GM19372 (cell line): Measurements from ENCODE around the gene PHF21A.

ENCODE experiments used
- ATAC-seq: cut with Tn5 transposase; IDR thresholded peaks from one replicate; pipeline ENCODE4 v1.9.1; 2021; ENCODE audit warnings: mild to moderate bottlenecking, low read depth, moderate library complexity; ENCODE audit not compliant: unreplicated experiment

The PHF21A gene

GRCh38 chr11:46121301-46121723 is at the start of gene PHF21A:
Gene PHF21A (minus strand): TSS chr11:46121454. CDS start chr11:46084219, 37,235 bp downstream.
- ATAC-seq = peak; percentile 46

- no peak for ATAC-seq
These were observed 49.5 kb upstream of the PHF21A start for GRCh38 chr11:46170797-46171196.

- ATAC-seq = no peak
These were observed 41.4 kb upstream of the PHF21A start for GRCh38 chr11:46162700-46163099.

GRCh38 chr11:46161201-46161600 is 39.9 kb upstream of the PHF21A start:
- ATAC-seq = no peak

- no peak for ATAC-seq
These were observed 38.8 kb upstream of the PHF21A start for GRCh38 chr11:46160100-46160499.

GRCh38 chr11:46159680-46160079 is 38.4 kb upstream of the PHF21A start:
- ATAC-seq = no peak

GRCh38 chr11:46149826-46150225 is 28.6 kb upstream of the PHF21A start:
- no peak for ATAC-seq

GRCh38 chr11:46149342-46149741 is 28.1 kb upstream of the PHF21A start:
- no peak for ATAC-seq

- ATAC-seq = no peak
These were observed 23.5 kb upstream of the PHF21A start for GRCh38 chr11:46144741-46145140.

GRCh38 chr11:46143049-46143806 is 22.0 kb upstream of the PHF21A start:
- no peak for ATAC-seq

- ATAC-seq = no peak
These were observed 21.3 kb upstream of the PHF21A start for GRCh38 chr11:46142561-46142960.

GRCh38 chr11:46141597-46141996 is 20.3 kb upstream of the PHF21A start:
- ATAC-seq = no peak

- no peak for ATAC-seq
These were observed 13.3 kb upstream of the PHF21A start for GRCh38 chr11:46134540-46134939.

GRCh38 chr11:46134061-46134460 is 12.8 kb upstream of the PHF21A start:
- ATAC-seq = no peak

- no peak for ATAC-seq
These were observed 11.9 kb upstream of the PHF21A start for GRCh38 chr11:46133119-46133518.

- ATAC-seq = no peak
These were observed 9.2 kb upstream of the PHF21A start for GRCh38 chr11:46130286-46130940.

GRCh38 chr11:46129133-46129532 is 7.9 kb upstream of the PHF21A start:
- no peak for ATAC-seq

GRCh38 chr11:46127150-46127638 is 5.9 kb upstream of the PHF21A start:
- peak; percentile 74 for ATAC-seq

GRCh38 chr11:46125284-46125683 is 4.0 kb upstream of the PHF21A start:
- ATAC-seq = no peak

- no peak for ATAC-seq
These were observed 1.9 kb upstream of the PHF21A start for GRCh38 chr11:46122945-46123715.
